Islet precursor cell (in vitro differentiated cells): Measurements from ENCODE around the gene SOAT2.
"Not testable (repeated sequence)": the region's sequence is repeated elsewhere in the genome, so short reads cannot be mapped to it uniquely, and the experiment has no call there.

ENCODE experiments used
- DNase-seq: peaks from one replicate; pipeline ENCODE4 v3.0.0-alpha.2; 2018

The SOAT2 gene

GRCh38 chr12:53112431-53112830 lies 9.1 kb downstream of the SOAT2 start:
- not testable (repeated sequence) for DNase-seq

GRCh38 chr12:53113136-53113705 lies 9.9 kb downstream of the SOAT2 start:
- DNase-seq, result no peak

GRCh38 chr12:53113951-53114350 lies 10.7 kb downstream of the SOAT2 start:
- no peak for DNase-seq

DNA sequence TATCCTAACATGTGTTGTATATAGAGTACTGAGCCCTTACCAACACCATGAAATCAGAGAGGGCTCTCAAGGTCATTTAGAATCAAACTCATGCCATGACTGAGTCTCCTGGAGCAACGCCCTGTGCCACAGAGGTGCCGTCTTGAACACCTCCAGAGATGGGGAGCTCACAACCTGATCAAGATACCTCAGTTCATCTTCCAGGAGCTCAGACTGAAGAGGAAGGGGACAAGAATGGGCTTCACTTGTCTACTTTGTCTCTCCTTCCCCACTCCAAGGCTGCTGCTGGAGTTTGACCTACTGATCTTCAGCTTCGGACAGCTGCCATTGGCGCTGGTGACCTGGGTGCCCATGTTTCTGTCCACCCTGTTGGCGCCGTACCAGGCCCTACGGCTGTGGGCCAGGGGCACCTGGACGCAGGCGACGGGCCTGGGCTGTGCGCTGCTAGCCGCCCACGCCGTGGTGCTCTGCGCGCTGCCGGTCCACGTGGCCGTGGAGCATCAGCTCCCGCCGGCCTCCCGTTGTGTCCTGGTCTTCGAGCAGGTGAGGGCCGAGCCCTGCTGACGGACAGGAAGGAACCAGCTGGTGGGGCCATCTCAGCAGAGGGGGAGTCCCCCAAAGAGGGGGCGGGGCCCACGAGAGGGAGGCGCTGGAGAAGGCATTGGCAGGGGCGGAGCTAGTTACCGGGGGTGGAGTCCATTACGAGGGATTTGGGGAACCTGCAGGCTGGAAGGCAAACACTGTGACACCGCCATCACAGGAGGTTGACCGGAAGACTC lies 12.0 kb downstream of the SOAT2 start:
- DNase-seq, result peak; percentile 54

DNA sequence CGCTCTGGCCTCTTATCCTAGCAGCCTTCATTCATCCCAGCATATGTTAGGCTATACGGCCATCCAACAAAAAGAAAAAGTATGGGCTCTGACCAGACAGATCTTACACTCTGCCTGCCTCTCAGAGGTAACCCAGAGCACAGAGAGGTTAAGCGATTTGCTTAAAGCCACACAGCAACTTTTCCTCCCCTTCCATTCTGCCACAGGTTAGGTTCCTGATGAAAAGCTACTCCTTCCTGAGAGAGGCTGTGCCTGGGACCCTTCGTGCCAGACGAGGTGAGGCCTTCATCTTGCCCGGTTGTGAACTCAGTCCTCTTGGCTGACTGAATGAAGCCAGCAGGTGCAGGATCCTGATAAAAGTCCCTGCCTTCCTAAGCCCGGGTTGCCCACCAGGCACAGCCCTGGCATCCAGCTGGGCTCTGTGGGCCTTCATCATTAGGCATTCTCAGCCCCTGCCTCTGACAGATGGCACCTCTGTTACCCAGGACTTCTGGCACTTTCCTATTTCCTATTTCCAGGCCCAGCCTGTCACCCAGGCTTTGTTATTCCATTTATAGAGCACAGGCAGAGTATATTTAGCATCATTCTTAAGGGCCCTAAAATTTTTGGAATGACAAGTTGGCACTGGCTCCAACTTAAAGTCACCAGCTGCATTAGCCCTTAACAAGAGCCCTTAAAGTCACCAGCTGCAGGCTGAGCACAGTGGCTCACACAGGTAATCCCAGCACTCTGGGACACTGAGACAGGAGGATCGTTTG lies 12.8 kb downstream of the SOAT2 start:
- DNase-seq, result no peak

GRCh38 chr12:53118751-53119300 lies 15.5 kb downstream of the SOAT2 start:
- DNase-seq, result no peak

DNA sequence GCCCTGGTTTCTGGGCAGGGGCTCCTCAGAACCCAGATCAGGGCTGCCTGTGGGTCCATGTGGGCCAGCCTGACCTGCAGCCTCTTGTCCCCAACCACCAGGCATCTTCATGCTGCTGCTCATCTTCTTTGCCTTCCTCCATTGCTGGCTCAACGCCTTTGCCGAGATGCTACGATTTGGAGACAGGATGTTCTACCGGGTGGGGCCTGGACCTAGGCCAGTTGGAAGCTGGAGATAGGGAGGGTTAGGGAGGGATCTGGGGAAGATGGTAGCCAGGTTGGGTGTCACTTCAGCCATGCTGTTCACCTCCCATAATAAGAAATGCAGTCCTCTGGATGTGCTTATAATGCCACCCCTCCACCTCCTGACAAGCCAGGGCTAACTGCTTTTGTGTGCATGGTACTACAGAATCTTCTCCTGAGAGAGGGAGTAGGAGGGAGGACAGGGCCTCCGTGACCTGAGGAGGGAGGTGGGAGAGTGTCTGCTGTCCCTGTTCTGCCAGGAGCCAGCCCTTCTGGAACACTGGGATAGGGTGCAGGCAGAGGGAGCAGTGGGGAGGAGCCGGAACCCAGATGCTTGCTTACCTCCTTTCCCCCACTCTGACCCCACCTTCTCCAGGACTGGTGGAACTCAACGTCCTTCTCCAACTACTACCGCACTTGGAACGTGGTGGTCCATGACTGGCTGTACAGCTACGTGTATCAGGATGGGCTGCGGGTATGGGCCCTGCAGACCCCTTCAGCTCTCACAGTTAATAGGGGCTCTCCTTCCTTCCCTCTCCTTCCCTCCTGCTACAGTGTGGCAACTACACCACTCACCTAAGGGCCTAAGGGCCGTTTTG lies 17.6 kb downstream of the SOAT2 start:
- no peak for DNase-seq

DNA sequence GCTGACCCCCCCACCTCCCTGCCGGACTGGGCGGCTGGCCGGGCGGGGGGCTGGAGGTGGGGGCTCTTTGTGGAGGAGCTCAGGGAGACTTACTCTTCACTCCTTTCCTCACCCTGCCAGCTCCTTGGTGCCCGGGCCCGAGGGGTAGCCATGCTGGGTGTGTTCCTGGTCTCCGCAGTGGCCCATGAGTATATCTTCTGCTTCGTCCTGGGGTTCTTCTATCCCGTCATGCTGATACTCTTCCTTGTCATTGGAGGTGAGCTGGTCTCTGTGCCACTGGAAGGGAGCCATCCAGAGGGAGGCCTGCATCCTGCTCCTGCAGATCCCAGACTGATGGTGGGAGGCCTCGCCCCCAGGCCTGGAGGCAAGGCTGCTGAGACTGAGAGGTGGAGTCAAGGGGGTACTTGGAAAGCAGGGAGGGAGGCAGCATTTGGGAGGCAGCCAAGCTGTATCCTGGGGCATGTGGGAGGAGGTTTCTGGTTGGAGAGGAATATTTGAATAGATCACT lies 19.7 kb downstream of the SOAT2 start:
- DNase-seq, result peak; percentile 55

DNA sequence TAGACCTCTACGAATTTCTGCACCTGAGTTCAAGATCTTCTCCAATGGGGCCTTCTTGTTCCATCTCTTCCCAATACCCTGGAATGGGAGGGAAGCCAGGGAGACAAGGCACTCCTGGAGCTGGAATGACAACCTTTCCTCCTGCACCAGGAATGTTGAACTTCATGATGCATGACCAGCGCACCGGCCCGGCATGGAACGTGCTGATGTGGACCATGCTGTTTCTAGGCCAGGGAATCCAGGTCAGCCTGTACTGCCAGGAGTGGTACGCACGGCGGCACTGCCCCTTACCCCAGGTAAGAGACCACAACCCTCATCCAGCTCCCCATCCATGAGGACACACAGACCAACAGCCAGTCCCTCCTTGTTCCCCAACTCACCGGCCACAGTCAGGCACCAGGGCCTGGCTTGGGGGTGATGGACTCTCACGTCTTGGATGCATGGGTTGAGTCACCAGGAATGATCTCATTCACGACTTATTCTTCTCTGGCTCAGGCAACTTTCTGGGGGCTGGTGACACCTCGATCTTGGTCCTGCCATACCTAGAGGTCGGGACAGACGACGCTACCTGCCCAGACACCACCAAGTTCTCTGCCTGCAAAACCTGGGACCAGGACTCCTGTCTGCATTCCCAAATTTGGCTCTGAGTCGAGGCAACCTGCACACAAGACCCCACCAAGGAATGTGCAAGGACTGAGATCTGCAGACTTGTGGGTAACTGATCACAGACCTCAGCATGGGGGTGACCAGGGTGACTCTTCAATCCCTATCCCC lies 20.5 kb downstream of the SOAT2 start:
- peak; percentile 54 for DNase-seq

- DNase-seq, result no peak
Observed at GRCh38 chr12:53124352-53124723, 21.1 kb downstream of the SOAT2 start.

DNA sequence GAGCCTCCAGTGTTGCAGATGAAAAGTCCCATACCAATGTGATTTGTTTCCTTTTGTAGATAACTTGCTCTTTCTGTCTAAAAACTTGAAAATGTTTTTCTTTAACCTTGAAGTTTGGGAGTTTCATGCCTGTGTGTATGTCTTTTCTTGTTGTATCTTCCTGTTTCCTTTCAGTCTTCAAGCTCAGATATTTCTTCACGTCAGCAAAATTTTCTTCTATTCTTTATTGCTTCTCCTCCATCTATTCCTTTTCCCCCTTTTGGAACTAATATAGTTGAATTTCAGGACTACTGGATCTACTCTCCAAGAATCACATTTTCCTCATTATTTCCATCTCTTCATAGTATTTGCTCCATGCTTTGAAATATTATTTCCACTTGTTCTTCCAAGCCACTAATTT lies 23.9 kb downstream of the SOAT2 start:
- DNase-seq, result no peak

- no peak for DNase-seq
Observed at GRCh38 chr12:53128780-53129569, 25.7 kb downstream of the SOAT2 start.

GRCh38 chr12:53131844-53132243 lies 28.6 kb downstream of the SOAT2 start:
- DNase-seq, result no peak

DNA sequence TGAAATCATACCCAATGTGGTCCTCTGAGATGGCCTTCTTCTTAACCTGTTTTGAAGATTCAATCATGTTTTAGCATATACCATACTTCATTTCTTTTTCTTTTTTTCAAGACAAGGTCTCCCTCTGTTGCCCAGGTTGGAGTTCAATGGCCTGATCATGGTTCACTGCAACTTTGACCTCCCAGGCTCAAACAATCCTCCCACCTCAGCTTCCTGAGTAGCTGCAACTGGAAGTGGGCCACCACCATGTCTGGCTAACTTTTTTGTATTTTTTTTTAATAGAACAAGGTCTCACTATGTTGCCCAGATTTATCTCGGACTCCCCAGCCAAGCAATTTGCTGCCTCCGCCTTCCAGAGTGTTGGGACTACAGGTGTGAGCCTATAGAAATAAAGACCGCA lies 30.4 kb downstream of the SOAT2 start:
- DNase-seq, result no peak

GRCh38 chr12:53143355-53143754 lies 40.1 kb downstream of the SOAT2 start:
- no peak for DNase-seq

- no peak for DNase-seq
Observed at GRCh38 chr12:53145383-53146260, 42.3 kb downstream of the SOAT2 start.

DNA sequence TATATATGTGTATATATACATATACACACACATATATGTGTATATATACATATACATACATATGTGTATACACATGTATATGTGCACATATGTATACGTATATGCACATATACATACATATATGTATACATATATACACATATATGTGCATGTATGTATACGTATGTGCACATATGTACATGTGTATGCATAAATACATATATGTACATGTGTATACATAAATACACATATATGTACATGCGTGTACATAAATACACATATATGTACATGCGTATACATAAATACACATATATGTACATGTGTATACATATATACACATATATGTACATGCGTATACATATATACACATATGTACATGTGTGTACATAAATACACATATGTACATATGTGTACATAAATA lies 43.9 kb downstream of the SOAT2 start:
- DNase-seq, result no peak

- no peak for DNase-seq
Observed at GRCh38 chr12:53147653-53148052, 44.4 kb downstream of the SOAT2 start.

- DNase-seq, result no peak
Observed at GRCh38 chr12:53151039-53151438, 47.8 kb downstream of the SOAT2 start.

GRCh38 chr12:53152390-53152789 lies 49.1 kb downstream of the SOAT2 start:
- DNase-seq, result no peak
